Neural cell (in vitro differentiated cells): ENCODE measurements around the gene DPYD. TPM values are rescaled to one million over a fixed set of nuclear protein-coding genes. Genes with fewer than 3 reads are reported as not detected.

Experiments
- H2AFZ ChIP-seq: fragments of 200-600, 300-800 bp; sonication (generic), shearing (Covaris generic); 2 replicates; pipeline ENCODE4 v1.6.0; 2014; ENCODE audit warnings: low read depth, mild to moderate bottlenecking, antibody characterized with exemption, low read length, moderate library complexity
- H3F3A ChIP-seq: fragments of 200-600 bp; shearing (Covaris generic); 2 replicates; pipeline ENCODE4 v1.6.1; 2016; ENCODE audit warnings: mild to moderate bottlenecking, moderate library complexity, mixed read lengths, antibody characterized with exemption, low read length; ENCODE audit not compliant: insufficient read depth, poor library complexity, severe bottlenecking
- H3K27ac ChIP-seq: fragments of 200-600, 300-800 bp; sonication (generic), shearing (Covaris generic); 2 replicates; pipeline ENCODE4 v1.5.1; 2014; ENCODE audit warnings: mild to moderate bottlenecking, low read length, moderate library complexity
- H3K27me3 ChIP-seq: fragments of 300-800, 200-600 bp; sonication (generic), shearing (Covaris generic); 2 replicates; pipeline ENCODE4 v1.6.0; 2014; ENCODE audit warnings: mild to moderate bottlenecking, low read depth, low read length, moderate library complexity; ENCODE audit not compliant: insufficient read depth
- H3K36me3 ChIP-seq: fragments of 300-800, 200-600 bp; sonication (generic), shearing (Covaris generic); 2 replicates; pipeline ENCODE4 v1.5.1; 2014; ENCODE audit warnings: mild to moderate bottlenecking, antibody characterized with exemption, low read length, moderate library complexity; ENCODE audit not compliant: insufficient read depth
- H3K4me2 ChIP-seq: fragments of 300-800, 200-600 bp; sonication (generic), shearing (Covaris generic); 2 replicates; pipeline ENCODE4 v1.6.0; 2014; ENCODE audit warnings: mild to moderate bottlenecking, low read length
- H3K4me3 ChIP-seq: fragments of 300-800, 200-600 bp; sonication (generic), shearing (Covaris generic); 2 replicates; pipeline ENCODE4 v1.5.1; 2014; ENCODE audit warnings: mild to moderate bottlenecking, low read length, moderate library complexity
- H3K79me2 ChIP-seq: fragments of 200-600 bp; shearing (Covaris generic); replicated peaks from 2 replicates; pipeline ENCODE4 v1.6.0; 2014; ENCODE audit warnings: mild to moderate bottlenecking, low read length, moderate library complexity; ENCODE audit not compliant: insufficient read depth
- H3K9ac ChIP-seq: fragments of 300-800, 200-600 bp; sonication (generic), shearing (Covaris generic); 2 replicates; pipeline ENCODE4 v1.6.1; 2016; ENCODE audit warnings: mild to moderate bottlenecking, low read length, mixed read lengths
- H3K9me2 ChIP-seq: fragments of 200-600 bp; shearing (Covaris generic); 2 replicates; pipeline ENCODE4 v1.6.1; 2016; ENCODE audit warnings: mild to moderate bottlenecking, low read length, mixed read lengths; ENCODE audit not compliant: insufficient read depth
- H3K9me3 ChIP-seq: fragments of 200-600, 300-800 bp; sonication (generic), shearing (Covaris generic); 2 replicates; pipeline ENCODE4 v1.6.1; 2016; ENCODE audit warnings: mild to moderate bottlenecking, mixed run types, low read length, moderate library complexity, mixed read lengths
- H4K20me1 ChIP-seq: fragments of 200-600 bp; shearing (Covaris generic); 2 replicates; pipeline ENCODE4 v1.6.1; 2016; ENCODE audit warnings: mild to moderate bottlenecking, mixed run types; ENCODE audit not compliant: insufficient read depth
- EP300 ChIP-seq: fragments of 450-650 bp; conservative IDR thresholded peaks from 2 replicates; pipeline ENCODE4 v1.6.1; 2014; ENCODE audit warnings: antibody characterized with exemption, mild to moderate bottlenecking, moderate library complexity; ENCODE audit not compliant: poor library complexity, severe bottlenecking
- MXI1 ChIP-seq: fragments of 450-650 bp; conservative IDR thresholded peaks from 2 replicates; pipeline ENCODE4 v1.6.1; 2014; ENCODE audit warnings: antibody characterized with exemption, mild to moderate bottlenecking; ENCODE audit not compliant: poor library complexity, severe bottlenecking
- POLR2AphosphoS5 ChIP-seq: IDR thresholded peaks from 2 replicates; pipeline ENCODE4 v1.6.1; 2012
- SMC3 ChIP-seq: fragments of 450-650 bp; conservative IDR thresholded peaks from 2 replicates; pipeline ENCODE4 v1.6.1; 2014; ENCODE audit warnings: antibody characterized with exemption, mild to moderate bottlenecking, moderate library complexity; ENCODE audit not compliant: poor library complexity
- TAF1 ChIP-seq: IDR thresholded peaks from 2 replicates; pipeline ENCODE4 v1.6.1; 2012; ENCODE audit warnings: low read depth
- polyA plus RNA-seq: library from polyadenylated mRNA; depleted of rRNA; stranded (reverse); fragments of >200 nt; gene quantifications from 2 replicates; pipeline ENCODE4 v1.2.3, GENCODE V29; 2014
- TF ChIP-seq, protein P1 (sequence below): IDR thresholded peaks from 2 replicates; pipeline ENCODE4 v1.6.1; 2012; ENCODE audit warnings: borderline replicate concordance
- TF ChIP-seq, protein P2 (sequence below): fragments of 450-650 bp; IDR thresholded peaks from 2 replicates; pipeline ENCODE4 v1.5.1; 2014; ENCODE audit warnings: antibody characterized with exemption, mild to moderate bottlenecking, moderate library complexity; ENCODE audit not compliant: poor library complexity, severe bottlenecking

Gene DPYD
- polyA plus RNA-seq, 1 donor from 2014 or later = 6.7 TPM

DNA sequence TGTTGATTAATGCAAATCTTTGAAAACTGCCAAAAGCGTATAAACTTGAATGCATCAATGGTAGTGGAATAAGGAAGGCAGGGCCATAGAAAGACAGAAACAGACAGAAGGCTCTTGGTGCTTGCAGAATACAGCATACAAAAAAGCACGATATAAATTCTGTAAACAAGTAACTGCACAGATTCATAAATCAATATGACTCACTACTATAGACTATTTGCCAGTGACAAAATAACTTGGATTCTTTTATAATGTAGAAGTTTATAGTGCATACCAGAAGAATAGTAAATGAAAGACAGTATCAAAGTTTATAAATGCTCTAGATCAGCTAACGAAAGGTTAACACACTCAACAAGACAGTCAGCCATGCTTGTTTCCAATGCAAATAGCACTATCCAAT, 849.7 kb downstream of the DPYD start:
- H3K9me2 ChIP-seq = no peaks in the 10 kb centered on the region
- no peak overlapping the region for H2AFZ ChIP-seq
- no peak overlapping the region for H3K4me3 ChIP-seq
- H3K9ac ChIP-seq = no peak overlapping the region
- peaks cover 4% of the 10 kb centered on the region for H3K9me3 ChIP-seq
- no peaks in the 10 kb centered on the region for H3K27me3 ChIP-seq
- no peaks in the 10 kb centered on the region for H3K79me2 ChIP-seq
- TF ChIP-seq TAF1 (no peak), SMC3 (no peak), EP300 (no peak), MXI1 (no peak), POLR2AphosphoS5 (no peak)
- TF ChIP-seq, protein P1, sequence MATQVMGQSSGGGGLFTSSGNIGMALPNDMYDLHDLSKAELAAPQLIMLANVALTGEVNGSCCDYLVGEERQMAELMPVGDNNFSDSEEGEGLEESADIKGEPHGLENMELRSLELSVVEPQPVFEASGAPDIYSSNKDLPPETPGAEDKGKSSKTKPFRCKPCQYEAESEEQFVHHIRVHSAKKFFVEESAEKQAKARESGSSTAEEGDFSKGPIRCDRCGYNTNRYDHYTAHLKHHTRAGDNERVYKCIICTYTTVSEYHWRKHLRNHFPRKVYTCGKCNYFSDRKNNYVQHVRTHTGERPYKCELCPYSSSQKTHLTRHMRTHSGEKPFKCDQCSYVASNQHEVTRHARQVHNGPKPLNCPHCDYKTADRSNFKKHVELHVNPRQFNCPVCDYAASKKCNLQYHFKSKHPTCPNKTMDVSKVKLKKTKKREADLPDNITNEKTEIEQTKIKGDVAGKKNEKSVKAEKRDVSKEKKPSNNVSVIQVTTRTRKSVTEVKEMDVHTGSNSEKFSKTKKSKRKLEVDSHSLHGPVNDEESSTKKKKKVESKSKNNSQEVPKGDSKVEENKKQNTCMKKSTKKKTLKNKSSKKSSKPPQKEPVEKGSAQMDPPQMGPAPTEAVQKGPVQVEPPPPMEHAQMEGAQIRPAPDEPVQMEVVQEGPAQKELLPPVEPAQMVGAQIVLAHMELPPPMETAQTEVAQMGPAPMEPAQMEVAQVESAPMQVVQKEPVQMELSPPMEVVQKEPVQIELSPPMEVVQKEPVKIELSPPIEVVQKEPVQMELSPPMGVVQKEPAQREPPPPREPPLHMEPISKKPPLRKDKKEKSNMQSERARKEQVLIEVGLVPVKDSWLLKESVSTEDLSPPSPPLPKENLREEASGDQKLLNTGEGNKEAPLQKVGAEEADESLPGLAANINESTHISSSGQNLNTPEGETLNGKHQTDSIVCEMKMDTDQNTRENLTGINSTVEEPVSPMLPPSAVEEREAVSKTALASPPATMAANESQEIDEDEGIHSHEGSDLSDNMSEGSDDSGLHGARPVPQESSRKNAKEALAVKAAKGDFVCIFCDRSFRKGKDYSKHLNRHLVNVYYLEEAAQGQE = no peak
- no peak overlapping the region for H3K4me2 ChIP-seq
- H3K36me3 ChIP-seq = no peaks in the 10 kb centered on the region
- H3K27ac ChIP-seq = no peak overlapping the region
- H4K20me1 ChIP-seq = no peaks in the 10 kb centered on the region
- no peaks in the 10 kb centered on the region for H3F3A ChIP-seq

DNA sequence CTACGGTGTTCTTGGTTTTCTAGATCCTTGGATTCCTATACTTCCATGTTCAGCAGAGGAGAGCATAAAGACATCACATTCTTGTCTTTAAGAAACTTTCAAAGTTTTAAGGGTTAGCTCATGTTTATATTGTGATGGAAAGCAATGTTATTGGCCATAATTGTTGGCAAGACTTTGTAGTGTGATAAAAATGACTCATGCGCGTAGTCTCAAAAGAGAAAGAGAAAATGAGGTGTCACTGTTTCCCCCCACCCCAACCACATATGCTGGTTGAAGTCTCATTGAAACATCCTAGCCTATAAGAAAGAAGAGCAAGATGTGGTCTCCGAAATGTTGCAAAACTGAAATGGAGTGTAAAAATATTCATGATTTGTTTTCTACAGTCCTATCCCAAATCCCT, 850.5 kb downstream of the DPYD start:
- H3F3A ChIP-seq = no peaks in the 10 kb centered on the region
- H4K20me1 ChIP-seq = no peaks in the 10 kb centered on the region
- no peaks in the 10 kb centered on the region for H3K9me2 ChIP-seq
- TF ChIP-seq EP300 = no peak
- TF ChIP-seq MXI1 = no peak
- TF ChIP-seq, protein P1 = no peak
- TF ChIP-seq, protein P2, sequence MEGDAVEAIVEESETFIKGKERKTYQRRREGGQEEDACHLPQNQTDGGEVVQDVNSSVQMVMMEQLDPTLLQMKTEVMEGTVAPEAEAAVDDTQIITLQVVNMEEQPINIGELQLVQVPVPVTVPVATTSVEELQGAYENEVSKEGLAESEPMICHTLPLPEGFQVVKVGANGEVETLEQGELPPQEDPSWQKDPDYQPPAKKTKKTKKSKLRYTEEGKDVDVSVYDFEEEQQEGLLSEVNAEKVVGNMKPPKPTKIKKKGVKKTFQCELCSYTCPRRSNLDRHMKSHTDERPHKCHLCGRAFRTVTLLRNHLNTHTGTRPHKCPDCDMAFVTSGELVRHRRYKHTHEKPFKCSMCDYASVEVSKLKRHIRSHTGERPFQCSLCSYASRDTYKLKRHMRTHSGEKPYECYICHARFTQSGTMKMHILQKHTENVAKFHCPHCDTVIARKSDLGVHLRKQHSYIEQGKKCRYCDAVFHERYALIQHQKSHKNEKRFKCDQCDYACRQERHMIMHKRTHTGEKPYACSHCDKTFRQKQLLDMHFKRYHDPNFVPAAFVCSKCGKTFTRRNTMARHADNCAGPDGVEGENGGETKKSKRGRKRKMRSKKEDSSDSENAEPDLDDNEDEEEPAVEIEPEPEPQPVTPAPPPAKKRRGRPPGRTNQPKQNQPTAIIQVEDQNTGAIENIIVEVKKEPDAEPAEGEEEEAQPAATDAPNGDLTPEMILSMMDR = no peak
- H2AFZ ChIP-seq = no peak overlapping the region
- H3K4me3 ChIP-seq = no peak overlapping the region
- H3K9me3 ChIP-seq = peaks cover 4% of the 10 kb centered on the region
- no peaks in the 10 kb centered on the region for H3K79me2 ChIP-seq
- no peaks in the 10 kb centered on the region for H3K36me3 ChIP-seq
- H3K27me3 ChIP-seq = no peaks in the 10 kb centered on the region
- H3K9ac ChIP-seq = no peak overlapping the region
- no peak overlapping the region for H3K4me2 ChIP-seq
- H3K27ac ChIP-seq = no peak overlapping the region
